PC-9 (cell line): ENCODE results near the gene TSPAN31. TPM values are rescaled to one million over a fixed set of nuclear protein-coding genes. Genes with fewer than 3 reads are reported as not detected.

Experiments used
- BruUV-seq: library from RNA; stranded (reverse); fragments of 400-500 nt; replicated peaks from 2 replicates; lab custom pipeline; 2021; lab: Mats Ljungman, UMichigan
- CTCF ChIA-PET: fragments of 300-600 bp; sonication (Branson Sonifier 250); formaldehyde crosslinking; loops from one replicate; lab custom pipeline; 2022; ENCODE audit warnings: antibody characterized with exemption; lab: Charles Lee
- POLR2A ChIA-PET: fragments of 300-600 bp; sonication (Branson Sonifier 250); formaldehyde crosslinking; loops from one replicate; lab custom pipeline; 2022; ENCODE audit warnings: antibody characterized with exemption; ENCODE audit not compliant: unreplicated experiment; lab: Charles Lee
- DNase-seq, 2 experiments: peaks; one replicate each; pipeline versions ENCODE4 v3.0.0 to v3.0.0-alpha.2; 2015 to 2022; ENCODE audit warnings: mixed read lengths in 1 of 2
- H2AFZ ChIP-seq: fragments of 200-600 bp; sonication (generic); 2 replicates; pipeline ENCODE4 v1.8.1; 2017; ENCODE audit warnings: antibody characterized with exemption
- H3F3A ChIP-seq: fragments of 200-600 bp; sonication (generic); 2 replicates; pipeline ENCODE4 v1.8.1; 2017; ENCODE audit warnings: antibody characterized with exemption, mild to moderate bottlenecking, low read depth; ENCODE audit not compliant: insufficient read depth
- H3K27ac ChIP-seq: fragments of 200-600 bp; sonication (generic); 2 replicates; pipeline ENCODE4 v1.6.1; 2016; ENCODE audit warnings: mixed run types
- H3K27me3 ChIP-seq: fragments of 200-600 bp; sonication (generic); 2 replicates; pipeline ENCODE4 v1.6.1; 2016; ENCODE audit warnings: low read depth, mixed run types; ENCODE audit not compliant: insufficient read depth
- H3K36me3 ChIP-seq: fragments of 200-600 bp; sonication (generic); 2 replicates; pipeline ENCODE4 v1.6.1; 2016; ENCODE audit warnings: low read depth, mixed run types
- H3K4me1 ChIP-seq: fragments of 200-600 bp; sonication (generic); replicated peaks from 2 replicates; pipeline ENCODE4 v1.6.1; 2016; ENCODE audit warnings: mixed run types; ENCODE audit not compliant: insufficient read depth
- H3K4me2 ChIP-seq: fragments of 200-600 bp; sonication (generic); 2 replicates; pipeline ENCODE4 v1.6.1; 2017; ENCODE audit warnings: mixed run types
- H3K4me3 ChIP-seq: fragments of 200-600 bp; sonication (generic); 2 replicates; pipeline ENCODE4 v1.6.1; 2016; ENCODE audit warnings: mixed run types
- H3K79me2 ChIP-seq: fragments of 200-600 bp; sonication (generic); 2 replicates; pipeline ENCODE4 v1.6.1; 2017; ENCODE audit warnings: low read depth, mixed run types
- H3K9me2 ChIP-seq: fragments of 200-600 bp; sonication (generic); 2 replicates; pipeline ENCODE4 v1.8.1; 2017; ENCODE audit warnings: mild to moderate bottlenecking; ENCODE audit not compliant: insufficient read depth
- H3K9me3 ChIP-seq: fragments of 200-600 bp; sonication (generic); 2 replicates; pipeline ENCODE4 v1.8.1; 2016; ENCODE audit warnings: low read depth; ENCODE audit not compliant: insufficient read depth
- H4K20me1 ChIP-seq: fragments of 200-600 bp; sonication (generic); 2 replicates; pipeline ENCODE4 v1.8.1; 2017; ENCODE audit not compliant: insufficient read depth
- EZH2 ChIP-seq: fragments of 200-600 bp; sonication (generic); IDR thresholded peaks from 2 replicates; pipeline ENCODE4 v1.8.0; 2017; ENCODE audit warnings: antibody characterized with exemption, low read depth
- intact Hi-C: fragments of 100-400 bp; cut with micrococcal nuclease; formaldehyde crosslinking; loops from one replicate; pipeline ENCODE4 v1.10.0; 2022; ENCODE audit not compliant: unreplicated experiment
- total RNA-seq: library from RNA; stranded (reverse); gene quantifications from 2 replicates; pipeline ENCODE4 v1.2.3, GENCODE V29; 2021
- TF ChIP-seq, protein P1 (sequence below): fragments of 200-600 bp; sonication (generic); conservative IDR thresholded peaks from 2 replicates; pipeline ENCODE4 v1.6.1; 2017; ENCODE audit warnings: mixed run types, antibody characterized with exemption, mild to moderate bottlenecking, moderate library complexity

Gene TSPAN31
- total RNA-seq, 1 experiment from 2014 or later, result 18.2 TPM

- no TSS peak for BruUV-seq
- DNase-seq, result peak in 1 of 2 experiments; percentile 24
Measured at GRCh38 chr12:57735952-57736740, 8.7 kb upstream of the TSPAN31 start.

DNA sequence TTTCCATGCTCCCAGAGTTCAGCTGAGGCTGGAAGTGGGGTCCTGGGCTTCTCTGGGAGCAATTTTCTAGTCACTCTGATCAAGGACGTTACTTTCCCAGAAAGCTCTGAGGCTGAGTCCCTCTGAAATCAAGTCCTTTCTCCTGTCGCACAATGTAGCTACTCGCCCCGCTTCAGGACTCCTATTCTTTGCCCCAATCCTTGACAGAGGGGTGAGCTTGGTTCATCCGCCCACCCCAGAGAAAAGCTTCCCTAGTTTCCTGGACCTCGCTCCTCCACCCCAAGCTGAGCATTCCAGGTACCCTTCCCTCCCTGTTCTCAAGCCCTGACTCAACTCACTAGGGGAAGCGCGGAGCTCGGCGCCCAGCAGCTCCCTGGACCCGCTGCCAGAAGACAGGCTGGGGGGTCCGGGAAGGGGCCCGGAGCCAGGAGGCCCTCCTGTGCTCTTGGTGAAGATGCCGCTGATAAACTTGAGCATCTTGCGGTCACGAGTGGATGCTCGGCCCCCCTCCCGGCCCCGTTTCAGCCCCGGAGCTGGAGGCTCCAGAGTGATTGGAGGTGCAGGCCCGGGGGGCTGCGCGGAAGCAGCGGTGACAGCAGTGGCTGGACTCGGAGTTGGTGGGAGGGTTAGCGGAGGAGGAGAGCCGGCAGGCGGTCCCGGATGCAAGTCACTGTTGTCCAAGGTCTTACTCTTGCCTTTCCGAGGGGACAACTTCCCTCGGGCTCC, 7.9 kb upstream of the TSPAN31 start:
- CTCF ChIA-PET, result interaction anchor here (0.5 kb wide), 1 partner anchor 282 kb away, joined by 5 read pairs; the partner anchor contains the start of gene INHBE
- no peak overlapping the region for H3K27ac ChIP-seq
- no peaks in the 10 kb centered on the region for H3K9me2 ChIP-seq
- no peak overlapping the region for H2AFZ ChIP-seq
- intact Hi-C loops, result no loop called here
- H3K27me3 ChIP-seq, result peaks cover 14% of the 10 kb centered on the region
- POLR2A ChIA-PET, result no interaction called here
- peaks cover 5% of the 10 kb centered on the region; the same call in 1 of the 2 replicates for H3F3A ChIP-seq
- H3K79me2 ChIP-seq, result no peaks in the 10 kb centered on the region
- no peaks in the 10 kb centered on the region for H4K20me1 ChIP-seq
- no peak overlapping the region for H3K4me2 ChIP-seq
- DNase-seq, result no peak
- no peaks in the 10 kb centered on the region for H3K9me3 ChIP-seq
- no peak for TF ChIP-seq EZH2
- H3K4me3 ChIP-seq, result no peak overlapping the region
- H3K36me3 ChIP-seq, result no peaks in the 10 kb centered on the region
- BruUV-seq, result no TSS peak
- H3K4me1 ChIP-seq, result no peaks in the 10 kb centered on the region

More at GRCh38 chr12:57735952-57736740, 8.7 kb upstream of the TSPAN31 start:
- no peaks in the 10 kb centered on the region for H3K36me3 ChIP-seq
- intact Hi-C loops, result no loop called here
- no peaks in the 10 kb centered on the region for H4K20me1 ChIP-seq
- H3K4me2 ChIP-seq, result peak overlapping the region; percentile 23; the same call in 1 of the 2 replicates
- H2AFZ ChIP-seq, result no peak overlapping the region
- H3K27ac ChIP-seq, result no peak overlapping the region
- POLR2A ChIA-PET, result interaction anchor here (0.6 kb wide), 1 partner anchor 10 kb away, joined by 3 read pairs; no protein-coding TSS in a partner anchor
- peaks cover 17% of the 10 kb centered on the region for H3K27me3 ChIP-seq
- no peaks in the 10 kb centered on the region for H3K9me2 ChIP-seq
- no peaks in the 10 kb centered on the region for H3K9me3 ChIP-seq
- H3K79me2 ChIP-seq, result no peaks in the 10 kb centered on the region
- TF ChIP-seq EZH2, result no peak
- TF ChIP-seq, protein P1, sequence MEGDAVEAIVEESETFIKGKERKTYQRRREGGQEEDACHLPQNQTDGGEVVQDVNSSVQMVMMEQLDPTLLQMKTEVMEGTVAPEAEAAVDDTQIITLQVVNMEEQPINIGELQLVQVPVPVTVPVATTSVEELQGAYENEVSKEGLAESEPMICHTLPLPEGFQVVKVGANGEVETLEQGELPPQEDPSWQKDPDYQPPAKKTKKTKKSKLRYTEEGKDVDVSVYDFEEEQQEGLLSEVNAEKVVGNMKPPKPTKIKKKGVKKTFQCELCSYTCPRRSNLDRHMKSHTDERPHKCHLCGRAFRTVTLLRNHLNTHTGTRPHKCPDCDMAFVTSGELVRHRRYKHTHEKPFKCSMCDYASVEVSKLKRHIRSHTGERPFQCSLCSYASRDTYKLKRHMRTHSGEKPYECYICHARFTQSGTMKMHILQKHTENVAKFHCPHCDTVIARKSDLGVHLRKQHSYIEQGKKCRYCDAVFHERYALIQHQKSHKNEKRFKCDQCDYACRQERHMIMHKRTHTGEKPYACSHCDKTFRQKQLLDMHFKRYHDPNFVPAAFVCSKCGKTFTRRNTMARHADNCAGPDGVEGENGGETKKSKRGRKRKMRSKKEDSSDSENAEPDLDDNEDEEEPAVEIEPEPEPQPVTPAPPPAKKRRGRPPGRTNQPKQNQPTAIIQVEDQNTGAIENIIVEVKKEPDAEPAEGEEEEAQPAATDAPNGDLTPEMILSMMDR, result no peak
- CTCF ChIA-PET, result interaction anchor here (0.5 to 0.7 kb wide), 2 partner anchors 281 to 477 kb away, joined by 5 to 8 read pairs; partner anchors contain the start of gene INHBE
- H3K4me3 ChIP-seq, result no peak overlapping the region
- H3K4me1 ChIP-seq, result no peaks in the 10 kb centered on the region
- peaks cover 5% of the 10 kb centered on the region; the same call in 1 of the 2 replicates for H3F3A ChIP-seq

- POLR2A ChIA-PET, result no interaction called here
Measured at GRCh38 chr12:57737467-57738460, 7.1 kb upstream of the TSPAN31 start.

More at GRCh38 chr12:57737467-57738460, 7.1 kb upstream of the TSPAN31 start:
- no peak overlapping the region for H3K4me3 ChIP-seq
- H2AFZ ChIP-seq, result no peak overlapping the region
- H3K9me2 ChIP-seq, result no peaks in the 10 kb centered on the region
- peaks cover 5% of the 10 kb centered on the region; the same call in 1 of the 2 replicates for H3F3A ChIP-seq
- CTCF ChIA-PET, result no interaction called here
- H3K36me3 ChIP-seq, result no peaks in the 10 kb centered on the region
- no TSS peak for BruUV-seq
- H3K79me2 ChIP-seq, result no peaks in the 10 kb centered on the region
- H3K9me3 ChIP-seq, result no peaks in the 10 kb centered on the region
- H3K4me2 ChIP-seq, result no peak overlapping the region
- no peak for DNase-seq
- H4K20me1 ChIP-seq, result no peaks in the 10 kb centered on the region
- no peak overlapping the region for H3K27ac ChIP-seq
- peaks cover 14% of the 10 kb centered on the region for H3K27me3 ChIP-seq
- H3K4me1 ChIP-seq, result no peaks in the 10 kb centered on the region
- TF ChIP-seq EZH2, result no peak
- intact Hi-C loops, result no loop called here
